NCI-H2196 (cell line): ENCODE measurements around the gene GYPA.
"Not testable (repeated sequence)": the region's sequence is repeated elsewhere in the genome, so short reads cannot be mapped to it uniquely, and the experiment has no call there.

ENCODE experiments used
- DNase-seq: peaks from one replicate; lab custom pipeline; 2025; ENCODE audit not compliant: unreplicated experiment; lab: John Stamatoyannopoulos, UW

The GYPA gene

DNA sequence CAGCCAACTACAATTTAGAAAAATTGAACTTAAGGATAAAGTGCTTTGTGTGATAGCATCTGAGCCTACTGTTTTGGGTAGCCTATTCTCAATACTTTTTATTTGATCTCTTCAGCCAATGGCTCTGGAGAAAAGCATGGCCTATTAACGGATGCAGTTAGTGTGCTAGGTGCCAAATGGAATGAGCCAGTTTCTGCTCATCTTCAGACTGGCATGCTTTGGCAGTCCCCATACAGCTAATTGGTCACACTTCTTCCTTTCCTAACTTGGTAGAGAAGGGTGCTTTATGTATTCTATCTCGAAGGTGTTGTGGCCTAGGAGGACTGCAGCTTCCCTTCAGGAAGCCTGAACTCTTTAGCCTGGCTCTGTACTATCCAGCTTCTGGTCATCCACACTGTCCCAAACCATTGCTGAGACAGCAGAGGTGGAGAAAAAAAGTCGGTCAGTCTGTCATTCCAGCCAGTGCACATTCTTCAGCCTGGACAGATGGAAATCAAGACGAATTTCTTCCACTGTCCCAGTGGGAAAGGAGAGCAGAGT is 11.1 kb downstream of the GYPA start:
- not testable (repeated sequence) for DNase-seq

- DNase-seq = not testable (repeated sequence)
Measured at GRCh38 chr4:144128709-144129320, 11.7 kb downstream of the GYPA start.

DNA sequence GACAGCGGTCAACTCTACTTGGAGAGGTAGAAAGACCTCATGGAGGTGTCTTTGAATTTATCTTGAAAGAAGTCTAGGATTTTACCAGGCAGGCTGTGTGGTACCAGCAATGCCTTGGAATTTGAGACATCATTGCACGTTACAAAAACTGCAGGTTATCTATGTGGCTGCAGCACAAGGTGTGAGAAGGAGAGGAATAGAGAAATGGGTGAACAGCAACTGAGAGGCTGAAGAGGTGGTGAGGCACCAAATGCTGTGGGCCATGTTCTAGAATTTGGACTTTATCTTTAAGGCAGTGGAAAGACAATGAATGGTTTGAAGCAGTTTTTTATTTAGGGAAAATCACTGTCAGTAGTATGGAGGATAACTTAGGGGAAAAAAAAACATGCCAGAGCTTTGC is 15.4 kb downstream of the GYPA start:
- not testable (repeated sequence) for DNase-seq

- not testable (repeated sequence) for DNase-seq
Measured at GRCh38 chr4:144123982-144124635, 16.4 kb downstream of the GYPA start.

GRCh38 chr4:144123269-144123668 is 17.2 kb downstream of the GYPA start:
- DNase-seq = not testable (repeated sequence)

DNA sequence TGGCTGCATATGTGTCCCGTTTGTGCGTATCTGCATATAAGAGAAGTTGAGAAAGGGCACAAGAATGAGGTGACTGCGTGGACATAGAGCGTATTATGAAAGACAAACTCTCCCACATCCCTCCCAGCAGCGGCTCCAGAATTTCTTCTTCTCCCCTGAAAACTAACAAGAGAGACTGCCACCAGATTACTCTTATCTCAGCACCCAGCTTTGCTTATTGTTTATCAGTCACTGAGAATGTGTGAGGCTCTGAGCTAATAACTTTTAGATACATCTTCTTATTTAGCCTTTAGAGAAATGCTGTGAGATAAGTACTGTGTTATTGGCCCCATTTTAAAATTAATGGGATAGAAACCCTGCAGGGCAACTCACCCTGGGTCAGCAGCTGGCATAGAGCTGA is 20.8 kb downstream of the GYPA start:
- DNase-seq = not testable (repeated sequence)

- no peak for DNase-seq
Measured at GRCh38 chr4:144115519-144115918, 25.0 kb downstream of the GYPA start.

DNA sequence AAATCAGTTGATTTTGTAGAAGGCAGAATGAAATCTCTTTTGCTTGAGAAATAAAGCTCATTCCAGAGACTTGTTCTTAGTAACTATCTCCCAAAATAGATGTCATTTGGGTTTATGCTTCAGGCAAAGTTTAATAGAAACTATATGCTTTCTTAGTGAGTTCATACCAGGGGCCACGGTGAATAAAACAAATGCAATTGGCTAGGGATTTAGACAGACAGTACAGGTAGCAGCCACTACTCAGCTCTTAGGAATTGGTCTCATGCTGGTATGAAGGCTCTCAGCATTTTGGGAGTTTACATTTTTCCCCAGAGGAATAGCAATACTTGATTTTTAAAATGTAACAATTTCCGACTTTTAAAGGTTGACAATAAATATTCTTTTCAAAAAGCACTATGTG is 27.0 kb downstream of the GYPA start:
- no peak for DNase-seq

- DNase-seq = no peak
Measured at GRCh38 chr4:144104509-144105130, 35.9 kb downstream of the GYPA start.

DNA sequence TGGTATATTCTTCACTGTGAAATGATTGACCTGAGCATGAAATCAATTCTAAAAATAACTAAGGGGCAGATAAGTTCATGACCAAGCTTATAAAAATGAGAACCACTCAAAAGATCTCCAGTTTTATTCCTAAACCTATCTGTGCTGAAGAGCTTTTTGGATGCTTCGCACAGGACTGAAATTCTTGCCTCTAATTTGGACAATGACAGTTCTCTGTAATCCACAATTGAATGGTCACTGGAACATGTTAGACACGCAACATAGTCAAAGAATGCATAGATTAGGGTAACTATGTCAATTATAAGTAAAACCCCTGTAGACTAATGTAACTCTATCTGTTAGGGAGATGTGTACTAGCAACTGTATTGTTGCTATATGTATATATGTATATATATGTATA is 42.7 kb downstream of the GYPA start:
- DNase-seq = not testable (repeated sequence)

DNA sequence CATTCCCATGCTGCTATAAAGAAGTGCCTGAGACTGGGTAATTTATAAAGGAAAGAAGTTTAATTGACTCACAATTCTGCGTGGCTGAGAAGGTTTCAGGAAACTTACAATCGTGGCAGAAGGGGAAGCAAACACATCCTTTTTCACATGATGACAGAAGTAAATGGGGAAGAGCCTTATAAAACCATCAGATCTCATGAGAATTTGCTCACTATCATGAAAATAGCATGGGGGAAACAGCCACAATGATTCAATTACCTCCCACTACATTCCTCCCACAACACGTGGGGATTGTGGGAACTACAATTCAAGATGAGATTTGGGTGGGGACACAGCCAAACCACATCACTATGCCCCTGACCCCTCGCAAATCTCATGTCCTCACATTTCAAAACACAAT is 46.5 kb downstream of the GYPA start:
- not testable (repeated sequence) for DNase-seq

DNA sequence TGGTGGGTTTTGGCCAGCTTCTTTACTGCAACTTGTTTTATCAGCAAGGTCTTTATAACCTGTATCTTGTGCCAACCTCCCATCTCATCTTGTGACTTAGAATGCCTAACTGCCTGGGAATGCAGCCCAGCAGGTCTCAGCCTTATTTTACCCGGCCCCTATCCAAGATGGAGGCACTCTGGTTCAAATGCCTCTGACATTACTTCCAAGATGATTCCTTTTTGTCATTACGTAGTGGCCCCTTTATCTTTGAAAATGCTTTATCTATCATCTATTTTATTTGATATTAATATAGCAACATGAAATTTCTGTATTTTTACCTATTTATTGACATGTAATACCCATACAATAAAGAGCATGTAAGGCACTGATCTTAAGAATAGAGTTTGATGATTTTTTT is 49.3 kb downstream of the GYPA start:
- not testable (repeated sequence) for DNase-seq

GRCh38 chr4:144090744-144091143 is 49.8 kb downstream of the GYPA start:
- DNase-seq = no peak

- DNase-seq = not testable (repeated sequence)
Measured at GRCh38 chr4:144082053-144082452, 58.5 kb downstream of the GYPA start.

DNA sequence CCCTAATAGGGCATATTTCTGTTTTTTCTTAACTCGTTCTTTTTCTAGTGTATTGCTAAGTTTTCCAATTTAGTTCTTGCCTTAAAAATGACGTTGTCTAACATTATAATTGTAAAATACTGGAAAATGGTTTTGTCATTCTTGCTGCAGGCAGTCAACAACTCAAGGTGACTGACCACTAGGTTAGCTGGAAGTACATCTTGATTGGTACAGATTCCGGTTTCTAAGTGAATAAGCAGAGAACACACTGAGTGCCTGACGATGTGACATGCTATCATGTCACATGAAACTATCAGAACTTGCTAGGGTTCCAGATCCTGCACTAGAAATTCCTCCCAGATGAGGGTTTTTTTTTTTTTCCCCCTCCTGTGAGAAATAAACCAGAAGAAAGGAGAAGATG is 60.4 kb downstream of the GYPA start:
- DNase-seq = not testable (repeated sequence)

GRCh38 chr4:144078746-144079145 is 61.8 kb downstream of the GYPA start:
- DNase-seq = not testable (repeated sequence)

GRCh38 chr4:144061556-144061955 is 79.0 kb downstream of the GYPA start:
- DNase-seq = not testable (repeated sequence)

DNA sequence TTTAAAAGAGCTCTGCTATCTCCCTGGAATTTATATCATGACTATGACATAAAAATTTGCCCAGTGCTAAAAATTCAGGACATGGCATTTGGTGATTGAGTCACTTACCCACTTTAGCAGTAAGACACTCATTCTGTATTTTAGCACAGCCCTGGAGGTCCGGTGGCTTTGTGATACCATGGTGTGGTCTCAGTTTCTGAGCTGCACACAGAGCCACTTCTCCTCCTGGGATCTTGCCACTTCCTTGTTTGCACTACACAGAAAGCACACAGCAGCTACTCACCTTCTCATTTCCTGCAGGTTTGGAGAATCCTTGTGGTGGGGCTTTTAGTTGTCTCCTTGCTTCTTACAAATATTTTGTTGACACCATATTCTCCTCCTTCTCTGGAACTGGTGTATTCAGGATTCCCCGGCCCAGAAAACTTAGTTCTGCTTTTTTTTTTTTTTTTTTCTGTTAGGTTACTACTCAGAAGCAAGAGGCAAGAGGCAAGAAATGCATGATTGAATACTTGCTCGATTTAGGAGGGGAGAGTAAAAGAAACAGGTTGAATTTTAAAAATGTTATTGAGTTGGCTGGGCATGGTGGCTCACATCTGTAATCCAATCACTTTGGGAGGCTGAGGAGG is 80.2 kb downstream of the GYPA start:
- not testable (repeated sequence) for DNase-seq
